K562 (cell line): ENCODE data around the gene PRKCE.

Experiments used
- ADNP ChIP-seq: fragments of 200-800 bp; sonication (Bioruptor generic); IDR thresholded peaks from 2 replicates; pipeline ENCODE4 v1.6.1; 2016; ENCODE audit warnings: missing genetic modification characterization, missing compliant biosample characterization
- CBFB ChIP-seq: sonication (generic); formaldehyde crosslinking; IDR thresholded peaks from 2 replicates; pipeline ENCODE4 v1.4.0; 2020; ENCODE audit warnings: mild to moderate bottlenecking, missing genetic modification reagents
- CHD2 ChIP-seq: IDR thresholded peaks from 2 replicates; pipeline ENCODE4 v1.6.1; 2011; ENCODE audit warnings: low read depth, low read length
- CHD4 ChIP-seq: fragments of 200-600 bp; sonication (generic); IDR thresholded peaks from 3 replicates; pipeline ENCODE4 v1.6.1; 2012; ENCODE audit warnings: low read depth, mild to moderate bottlenecking, mixed read lengths, low read length, inconsistent platforms; ENCODE audit not compliant: insufficient read depth, insufficient replicate concordance, poor library complexity, severe bottlenecking
- ERF ChIP-seq: fragments of 450-650 bp; formaldehyde crosslinking; IDR thresholded peaks from 2 replicates; pipeline ENCODE4 v1.4.0; 2020; ENCODE audit warnings: mild to moderate bottlenecking, mixed read lengths
- YY1 ChIP-seq, 3 experiments: IDR thresholded peaks; 2 replicates each; pipeline ENCODE4 v1.6.1; 2011; ENCODE audit warnings: low read length in 2 of 3, mild to moderate bottlenecking in 2 of 3, moderate library complexity in 2 of 3, borderline replicate concordance in 1 of 3, control low read depth in 1 of 3, low read depth in 1 of 3; ENCODE audit not compliant: insufficient read depth in 3 of 3, insufficient replicate concordance in 2 of 3, control insufficient read depth in 1 of 3, insufficient read length in 1 of 3; ENCODE audit errors: extremely low read depth in 1 of 3
- TF ChIP-seq, protein P1 (sequence below): fragments of 250-450 bp; sonication (Bioruptor Pico); IDR thresholded peaks from 2 replicates; pipeline ENCODE4 v1.5.0; 2021; ENCODE audit warnings: mild to moderate bottlenecking, borderline replicate concordance
- TF ChIP-seq, protein P2 (sequence below): fragments of 450-650 bp; formaldehyde crosslinking; IDR thresholded peaks from 2 replicates; pipeline ENCODE4 v1.4.0; 2020; ENCODE audit warnings: mild to moderate bottlenecking, moderate library complexity
- TF ChIP-seq, protein P3 (sequence below): fragments of 250-450 bp; sonication (Bioruptor Pico); IDR thresholded peaks from 2 replicates; pipeline ENCODE4 v1.5.0; 2021; ENCODE audit warnings: mild to moderate bottlenecking, moderate library complexity

DNA sequence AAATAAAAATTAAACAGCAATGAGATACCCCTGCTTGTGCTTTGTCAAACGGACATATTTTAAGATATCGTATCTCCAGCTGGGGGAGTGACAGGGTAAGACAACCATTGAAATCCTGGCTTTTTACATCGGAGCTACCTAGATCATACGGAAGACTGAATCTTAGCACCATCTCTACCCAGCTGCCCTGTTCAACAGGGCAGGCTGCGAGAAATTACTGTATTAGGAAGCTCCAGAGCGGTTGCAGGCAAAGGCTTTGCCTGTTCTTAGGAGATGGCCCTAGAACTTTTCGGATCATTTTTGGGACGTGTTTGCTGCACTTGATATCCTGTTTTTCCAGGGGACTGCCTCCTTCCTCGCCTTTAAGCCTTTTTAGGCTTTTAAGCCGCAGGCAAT, 2.0 kb upstream of the PRKCE start:
- no peak for TF ChIP-seq CBFB
- TF ChIP-seq CHD2 = no peak
- TF ChIP-seq ERF (CRISPR knock-in tag) = no peak
- no peak for TF ChIP-seq ADNP (tag)
- TF ChIP-seq, protein P1, sequence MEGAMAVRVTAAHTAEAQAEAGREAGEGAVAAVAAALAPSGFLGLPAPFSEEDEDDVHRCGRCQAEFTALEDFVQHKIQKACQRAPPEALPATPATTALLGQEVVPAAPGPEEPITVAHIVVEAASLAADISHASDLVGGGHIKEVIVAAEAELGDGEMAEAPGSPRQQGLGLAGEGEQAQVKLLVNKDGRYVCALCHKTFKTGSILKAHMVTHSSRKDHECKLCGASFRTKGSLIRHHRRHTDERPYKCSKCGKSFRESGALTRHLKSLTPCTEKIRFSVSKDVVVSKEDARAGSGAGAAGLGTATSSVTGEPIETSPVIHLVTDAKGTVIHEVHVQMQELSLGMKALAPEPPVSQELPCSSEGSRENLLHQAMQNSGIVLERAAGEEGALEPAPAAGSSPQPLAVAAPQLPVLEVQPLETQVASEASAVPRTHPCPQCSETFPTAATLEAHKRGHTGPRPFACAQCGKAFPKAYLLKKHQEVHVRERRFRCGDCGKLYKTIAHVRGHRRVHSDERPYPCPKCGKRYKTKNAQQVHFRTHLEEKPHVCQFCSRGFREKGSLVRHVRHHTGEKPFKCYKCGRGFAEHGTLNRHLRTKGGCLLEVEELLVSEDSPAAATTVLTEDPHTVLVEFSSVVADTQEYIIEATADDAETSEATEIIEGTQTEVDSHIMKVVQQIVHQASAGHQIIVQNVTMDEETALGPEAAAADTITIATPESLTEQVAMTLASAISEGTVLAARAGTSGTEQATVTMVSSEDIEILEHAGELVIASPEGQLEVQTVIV (CRISPR knock-in tag) = no peak
- TF ChIP-seq, protein P2, sequence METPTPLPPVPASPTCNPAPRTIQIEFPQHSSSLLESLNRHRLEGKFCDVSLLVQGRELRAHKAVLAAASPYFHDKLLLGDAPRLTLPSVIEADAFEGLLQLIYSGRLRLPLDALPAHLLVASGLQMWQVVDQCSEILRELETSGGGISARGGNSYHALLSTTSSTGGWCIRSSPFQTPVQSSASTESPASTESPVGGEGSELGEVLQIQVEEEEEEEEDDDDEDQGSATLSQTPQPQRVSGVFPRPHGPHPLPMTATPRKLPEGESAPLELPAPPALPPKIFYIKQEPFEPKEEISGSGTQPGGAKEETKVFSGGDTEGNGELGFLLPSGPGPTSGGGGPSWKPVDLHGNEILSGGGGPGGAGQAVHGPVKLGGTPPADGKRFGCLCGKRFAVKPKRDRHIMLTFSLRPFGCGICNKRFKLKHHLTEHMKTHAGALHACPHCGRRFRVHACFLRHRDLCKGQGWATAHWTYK (CRISPR knock-in tag) = no peak
- TF ChIP-seq, protein P3, sequence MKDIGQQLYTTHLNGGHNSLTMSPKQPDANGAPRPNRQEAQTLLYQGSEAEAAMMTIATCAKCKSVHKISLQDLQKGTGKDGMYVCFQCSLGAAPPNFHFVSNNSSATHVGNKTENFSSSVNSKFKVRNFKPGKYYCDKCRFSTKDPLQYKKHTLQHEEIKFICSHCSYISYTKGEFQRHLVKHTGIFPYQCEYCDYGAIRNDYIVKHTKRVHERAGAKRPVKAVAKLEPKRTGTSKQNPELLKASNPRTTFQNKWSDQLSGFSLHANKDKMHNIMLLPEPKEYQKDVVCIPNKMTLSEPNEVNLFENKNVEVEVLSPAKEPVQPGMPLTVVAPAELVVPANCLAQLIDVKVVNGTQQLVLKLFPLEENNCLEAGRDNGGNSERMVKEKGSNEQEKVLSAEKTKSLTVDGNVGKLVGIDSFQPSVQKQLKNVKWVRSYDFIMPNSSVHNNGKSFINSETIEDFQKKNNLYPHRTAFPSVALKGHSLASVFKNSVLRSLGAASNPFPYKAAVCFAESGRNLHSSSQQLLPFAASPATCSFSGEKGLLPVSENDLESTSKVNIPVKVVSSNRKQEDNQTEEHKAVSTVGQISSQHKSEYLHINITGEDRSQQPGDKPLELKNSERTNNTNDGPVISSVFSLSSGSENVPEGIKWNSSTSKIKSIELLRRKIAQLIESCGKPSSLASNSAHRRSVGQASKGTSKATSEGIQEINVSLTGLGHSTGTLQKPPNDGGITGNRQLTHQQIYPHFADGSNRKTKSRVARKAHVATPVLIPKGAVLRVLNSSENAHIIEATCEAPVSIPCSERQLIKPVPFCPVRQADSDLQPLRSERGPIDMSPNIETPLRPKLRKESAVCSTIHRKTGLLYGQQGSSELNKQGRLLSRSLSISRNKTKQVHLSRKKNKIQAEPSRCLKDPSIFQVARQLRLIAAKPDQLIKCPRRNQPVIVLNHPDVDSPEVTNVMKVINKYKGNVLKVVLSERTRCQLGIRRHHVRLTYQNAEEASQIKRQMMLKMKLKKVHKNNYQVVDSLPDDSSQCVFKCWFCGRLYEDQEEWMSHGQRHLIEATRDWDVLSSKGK (CRISPR knock-in tag) = no peak
- TF ChIP-seq YY1 (IDR thresholded peaks at IDR 0.05; ENCODE audit: borderline replicate concordance in 1 of 3, control insufficient read depth in 1 of 3, extremely low read depth in 1 of 3, insufficient read depth in 3 of 3, insufficient read length in 1 of 3, insufficient replicate concordance in 2 of 3, low read depth in 1 of 3, low read length in 2 of 3) = no peak
- no peak for TF ChIP-seq CHD4
